ENCODE measurements around the gene HRG. TPM values are rescaled to one million over a fixed set of nuclear protein-coding genes. Genes with fewer than 3 reads are reported as not detected.

HRG gene
- total RNA-seq, 1 experiment from 2014 or later = not detected

Other genes with a start within 250 kb of the HRG start
- 0.10 TPM in 1 of 2 replicates, not detected in the other for gene CRYGS, start 121.6 kb upstream of the HRG start, total RNA-seq (2014; rRNA removed; shearing (Covaris generic))
- 21.4 and 25.5 TPM in 2 replicates for gene TBCCD1, start 98.7 kb upstream of the HRG start, total RNA-seq (2014; rRNA removed; shearing (Covaris generic))
- 155 and 159 TPM in 2 replicates for gene DNAJB11, start 95.3 kb upstream of the HRG start, total RNA-seq (2014; rRNA removed; shearing (Covaris generic))
- gene AHSG, start 53.0 kb upstream of the HRG start, total RNA-seq (2014; rRNA removed; shearing (Covaris generic)) = not detected in 2 replicates
- gene FETUB, start 25.6 kb upstream of the HRG start, total RNA-seq (2014; rRNA removed; shearing (Covaris generic)) = not detected in 2 replicates
- not detected in 2 replicates for gene KNG1, start 51.3 kb downstream of the HRG start, total RNA-seq (2014; rRNA removed; shearing (Covaris generic))
- 416 and 440 TPM in 2 replicates for gene EIF4A2, start 117.6 kb downstream of the HRG start, total RNA-seq (2014; rRNA removed; shearing (Covaris generic))
- gene RFC4, start 140.5 kb downstream of the HRG start, total RNA-seq (2014; rRNA removed; shearing (Covaris generic)) = 131 and 150 TPM in 2 replicates
- gene ADIPOQ, start 176.7 kb downstream of the HRG start, total RNA-seq (2014; rRNA removed; shearing (Covaris generic)) = not detected in 2 replicates

All from H4 (cell line).